Neural progenitor cell (in vitro differentiated cells): ENCODE data around the gene EIF5A2. TPM values are rescaled to one million over a fixed set of nuclear protein-coding genes. Genes with fewer than 3 reads are reported as not detected.

Experiments
- DNase-seq: peaks from one replicate; pipeline ENCODE4 v3.0.0-alpha.2; 2016; ENCODE audit warnings: low spot score
- H2AFZ ChIP-seq: fragments of 200-600 bp; sonication (generic); replicated peaks from 2 replicates; pipeline ENCODE4 v1.6.1; 2016; ENCODE audit warnings: antibody characterized with exemption
- H3F3A ChIP-seq: fragments of 200-600 bp; sonication (generic); 2 replicates; pipeline ENCODE4 v1.6.1; 2016; ENCODE audit warnings: antibody characterized with exemption, low read depth
- H3K27ac ChIP-seq: fragments of 200-600 bp; sonication (generic); 2 replicates; pipeline ENCODE4 v1.5.1; 2016; ENCODE audit warnings: mild to moderate bottlenecking
- H3K27me3 ChIP-seq: fragments of 200-600 bp; sonication (generic); 2 replicates; pipeline ENCODE4 v1.6.1; 2016; ENCODE audit warnings: mild to moderate bottlenecking, moderate library complexity
- H3K36me3 ChIP-seq: fragments of 200-600 bp; sonication (generic); 2 replicates; pipeline ENCODE4 v1.5.1; 2016
- H3K4me1 ChIP-seq: fragments of 200-600 bp; sonication (generic); 2 replicates; pipeline ENCODE4 v1.6.1; 2016; ENCODE audit warnings: mixed run types
- H3K4me2 ChIP-seq: fragments of 200-600 bp; sonication (generic); 2 replicates; pipeline ENCODE4 v1.6.1; 2016
- H3K4me3 ChIP-seq: fragments of 200-600 bp; sonication (generic); 2 replicates; pipeline ENCODE4 v1.5.1; 2016
- H3K79me2 ChIP-seq: fragments of 200-600 bp; sonication (generic); 2 replicates; pipeline ENCODE4 v1.6.1; 2016; ENCODE audit warnings: low read depth
- H3K9ac ChIP-seq: fragments of 200-600 bp; sonication (generic); 2 replicates; pipeline ENCODE4 v1.6.1; 2016
- H3K9me3 ChIP-seq: fragments of 200-600 bp; sonication (generic); 2 replicates; pipeline ENCODE4 v1.5.1; 2016; ENCODE audit warnings: low read depth
- H4K20me1 ChIP-seq: fragments of 200-600 bp; sonication (generic); 2 replicates; pipeline ENCODE4 v1.6.1; 2016; ENCODE audit warnings: low read depth
- H3K27ac Mint-ChIP-seq: 3 replicates; pipeline ENCODE4 v1.8.0; 2021; ENCODE audit warnings: mixed read lengths
- H3K27me3 Mint-ChIP-seq: 2 replicates; pipeline ENCODE4 v1.8.0; 2022; ENCODE audit warnings: low read depth, mild to moderate bottlenecking, inconsistent platforms, moderate library complexity, mixed read lengths; ENCODE audit not compliant: insufficient read depth
- H3K36me3 Mint-ChIP-seq: 3 replicates; pipeline ENCODE4 v1.8.0; 2021; ENCODE audit warnings: mixed read lengths
- H3K4me1 Mint-ChIP-seq: 3 replicates; pipeline ENCODE4 v1.8.0; 2021; ENCODE audit warnings: mixed read lengths
- H3K4me3 Mint-ChIP-seq: 3 replicates; pipeline ENCODE4 v1.8.0; 2021; ENCODE audit warnings: mild to moderate bottlenecking, moderate library complexity, mixed read lengths
- H3K9me3 Mint-ChIP-seq: 3 replicates; pipeline ENCODE4 v1.8.0; 2020; ENCODE audit warnings: mixed read lengths
- EZH2 ChIP-seq: fragments of 200-600 bp; sonication (generic); IDR thresholded peaks from 2 replicates; pipeline ENCODE4 v1.6.1; 2017; ENCODE audit warnings: antibody characterized with exemption, mild to moderate bottlenecking, moderate library complexity
- EZH2phosphoT487 ChIP-seq: fragments of 200-600 bp; sonication (generic); IDR thresholded peaks from 2 replicates; pipeline ENCODE4 v1.6.1; 2017; ENCODE audit warnings: antibody characterized with exemption
- total RNA-seq: library from RNA; depleted of rRNA; stranded (reverse); fragments of >200 nt; gene quantifications from 2 replicates; pipeline ENCODE4 v1.2.3, GENCODE V29; 2015; ENCODE audit warnings: low replicate concordance
- TF ChIP-seq, protein P1 (sequence below): fragments of 200-600 bp; sonication (generic); IDR thresholded peaks from 2 replicates; pipeline ENCODE4 v1.5.1; 2017; ENCODE audit warnings: antibody characterized with exemption, mild to moderate bottlenecking

EIF5A2 gene
- total RNA-seq, 1 donor from 2014 or later = 6.6 TPM

GRCh38 chr3:170907637-170908234 is 701 bp downstream of the EIF5A2 start:
- DNase-seq = peak; percentile 21
- H3F3A ChIP-seq = peaks cover 19% of the 10 kb centered on the region
- no peaks in the 10 kb centered on the region for H3K79me2 ChIP-seq
- peak overlapping the region; percentile 73 for H3K4me3 ChIP-seq
- peak overlapping the region; percentile 2 for H3K9ac ChIP-seq
- peak overlapping the region; percentile 93 for H3K4me3 Mint-ChIP-seq
- no peaks in the 10 kb centered on the region for H4K20me1 ChIP-seq
- peaks cover 10% of the 10 kb centered on the region for H3K9me3 Mint-ChIP-seq
- H3K4me1 Mint-ChIP-seq = peaks cover 14% of the 10 kb centered on the region
- TF ChIP-seq, protein P1, sequence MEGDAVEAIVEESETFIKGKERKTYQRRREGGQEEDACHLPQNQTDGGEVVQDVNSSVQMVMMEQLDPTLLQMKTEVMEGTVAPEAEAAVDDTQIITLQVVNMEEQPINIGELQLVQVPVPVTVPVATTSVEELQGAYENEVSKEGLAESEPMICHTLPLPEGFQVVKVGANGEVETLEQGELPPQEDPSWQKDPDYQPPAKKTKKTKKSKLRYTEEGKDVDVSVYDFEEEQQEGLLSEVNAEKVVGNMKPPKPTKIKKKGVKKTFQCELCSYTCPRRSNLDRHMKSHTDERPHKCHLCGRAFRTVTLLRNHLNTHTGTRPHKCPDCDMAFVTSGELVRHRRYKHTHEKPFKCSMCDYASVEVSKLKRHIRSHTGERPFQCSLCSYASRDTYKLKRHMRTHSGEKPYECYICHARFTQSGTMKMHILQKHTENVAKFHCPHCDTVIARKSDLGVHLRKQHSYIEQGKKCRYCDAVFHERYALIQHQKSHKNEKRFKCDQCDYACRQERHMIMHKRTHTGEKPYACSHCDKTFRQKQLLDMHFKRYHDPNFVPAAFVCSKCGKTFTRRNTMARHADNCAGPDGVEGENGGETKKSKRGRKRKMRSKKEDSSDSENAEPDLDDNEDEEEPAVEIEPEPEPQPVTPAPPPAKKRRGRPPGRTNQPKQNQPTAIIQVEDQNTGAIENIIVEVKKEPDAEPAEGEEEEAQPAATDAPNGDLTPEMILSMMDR = no peak
- TF ChIP-seq EZH2 = peak; percentile 35
- H3K36me3 ChIP-seq = peaks cover 6% of the 10 kb centered on the region
- peaks cover 8% of the 10 kb centered on the region for H3K27me3 Mint-ChIP-seq
- H3K9me3 ChIP-seq = no peaks in the 10 kb centered on the region
- H3K27ac Mint-ChIP-seq = no peak overlapping the region
- peak overlapping the region; percentile 92 for H3K4me2 ChIP-seq
- H2AFZ ChIP-seq = peak overlapping the region; percentile 97
- no peak overlapping the region for H3K27ac ChIP-seq
- peaks cover 8% of the 10 kb centered on the region for H3K4me1 ChIP-seq
- peaks cover 4% of the 10 kb centered on the region for H3K36me3 Mint-ChIP-seq
- H3K27me3 ChIP-seq = peaks cover 23% of the 10 kb centered on the region

GRCh38 chr3:170905862-170906261 is 2.6 kb downstream of the EIF5A2 start:
- Mint-ChIP-seq H3K27ac (no peak overlapping the region), H3K27me3 (peaks cover 8% of the 10 kb centered on the region), H3K4me3 (no peak overlapping the region), H3K4me1 (peaks cover 14% of the 10 kb centered on the region), H3K36me3 (peaks cover 7% of the 10 kb centered on the region), H3K9me3 (peaks cover 8% of the 10 kb centered on the region)
- no peak overlapping the region for H3K9ac ChIP-seq
- H3K27ac ChIP-seq = no peak overlapping the region
- no peak for TF ChIP-seq EZH2phosphoT487
- TF ChIP-seq EZH2 = no peak
- TF ChIP-seq, protein P1 = no peak
- H3K79me2 ChIP-seq = no peaks in the 10 kb centered on the region
- DNase-seq = no peak
- no peaks in the 10 kb centered on the region for H3K9me3 ChIP-seq
- no peak overlapping the region for H3K4me3 ChIP-seq
- H3F3A ChIP-seq = peaks cover 19% of the 10 kb centered on the region
- peaks cover 8% of the 10 kb centered on the region for H3K4me1 ChIP-seq
- H2AFZ ChIP-seq = no peak overlapping the region
- no peak overlapping the region for H3K4me2 ChIP-seq
- peaks cover 23% of the 10 kb centered on the region for H3K27me3 ChIP-seq
- peaks cover 6% of the 10 kb centered on the region for H3K36me3 ChIP-seq
- H4K20me1 ChIP-seq = no peaks in the 10 kb centered on the region

DNA sequence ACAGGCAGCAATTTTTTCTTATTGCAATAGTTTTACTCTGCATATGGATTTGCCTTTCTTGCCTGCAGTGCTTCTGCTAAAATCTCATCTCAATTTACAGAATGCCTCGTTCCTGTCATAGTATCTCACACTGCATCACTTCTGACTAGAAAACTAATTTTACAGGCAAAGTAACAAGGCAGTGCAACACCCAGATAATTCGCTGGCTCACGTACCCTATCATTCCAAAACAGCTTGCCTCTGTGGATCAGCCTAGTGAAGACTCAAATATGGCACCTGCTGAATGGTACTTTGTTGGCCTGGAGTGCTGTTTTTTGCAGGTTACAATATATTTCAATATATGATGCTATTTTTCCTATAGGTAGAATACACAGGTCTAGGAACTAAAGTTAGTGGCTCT is 5.3 kb downstream of the EIF5A2 start:
- DNase-seq = no peak
- H3K79me2 ChIP-seq = no peaks in the 10 kb centered on the region
- no peaks in the 10 kb centered on the region for H4K20me1 ChIP-seq
- no peak overlapping the region for H3K27ac ChIP-seq
- no peak overlapping the region for H3K4me2 ChIP-seq
- no peak overlapping the region for H3K4me3 Mint-ChIP-seq
- H3K36me3 ChIP-seq = peaks cover 6% of the 10 kb centered on the region
- H3K27ac Mint-ChIP-seq = no peak overlapping the region
- H3K9me3 Mint-ChIP-seq = peaks cover 2% of the 10 kb centered on the region
- no peak overlapping the region for H3K9ac ChIP-seq
- H3K27me3 ChIP-seq = peaks cover 23% of the 10 kb centered on the region
- peaks cover 4% of the 10 kb centered on the region for H3K27me3 Mint-ChIP-seq
- peaks cover 10% of the 10 kb centered on the region for H3F3A ChIP-seq
- H3K4me3 ChIP-seq = no peak overlapping the region
- peaks cover 13% of the 10 kb centered on the region for H3K36me3 Mint-ChIP-seq
- no peak for TF ChIP-seq EZH2phosphoT487
- no peak for TF ChIP-seq EZH2
- TF ChIP-seq, protein P1 = no peak
- peaks cover 8% of the 10 kb centered on the region for H3K4me1 ChIP-seq
- no peak overlapping the region for H2AFZ ChIP-seq
- no peaks in the 10 kb centered on the region for H3K9me3 ChIP-seq
- peaks cover 14% of the 10 kb centered on the region for H3K4me1 Mint-ChIP-seq
